Stimulated activated naive CD4-positive, alpha-beta T cell treated with Interleukin-2 at 50 U/mL for 16 hours (primary cell): ENCODE measurements around the gene NUDT21.
"Not testable (repeated sequence)": the region's sequence is repeated elsewhere in the genome, so short reads cannot be mapped to it uniquely, and the experiment has no call there.

Experiments
- DNase-seq: peaks from one replicate; lab custom pipeline; 2025; lab: John Stamatoyannopoulos, UW

NUDT21 gene

GRCh38 chr16:56419740-56420548, 31.2 kb downstream of the NUDT21 start:
- DNase-seq: no peak

GRCh38 chr16:56417138-56417537, 34.0 kb downstream of the NUDT21 start:
- DNase-seq: no peak

- no peak for DNase-seq
Measured at GRCh38 chr16:56415875-56416274, 35.3 kb downstream of the NUDT21 start.

- DNase-seq: no peak
Measured at GRCh38 chr16:56414366-56414765, 36.8 kb downstream of the NUDT21 start.

- DNase-seq: no peak
Measured at GRCh38 chr16:56413381-56413780, 37.8 kb downstream of the NUDT21 start.

- DNase-seq: no peak
Measured at GRCh38 chr16:56411624-56412023, 39.5 kb downstream of the NUDT21 start.

GRCh38 chr16:56411123-56411522, 40.0 kb downstream of the NUDT21 start:
- no peak for DNase-seq

GRCh38 chr16:56409195-56409594, 41.9 kb downstream of the NUDT21 start:
- no peak for DNase-seq

- DNase-seq: no peak
Measured at GRCh38 chr16:56408379-56409098, 42.6 kb downstream of the NUDT21 start.

GRCh38 chr16:56405977-56406672, 45.0 kb downstream of the NUDT21 start:
- DNase-seq: no peak

GRCh38 chr16:56401482-56401881, 49.6 kb downstream of the NUDT21 start:
- DNase-seq: no peak

- DNase-seq: no peak
Measured at GRCh38 chr16:56400458-56400857, 50.7 kb downstream of the NUDT21 start.

- no peak for DNase-seq
Measured at GRCh38 chr16:56399486-56399885, 51.6 kb downstream of the NUDT21 start.

- DNase-seq: no peak
Measured at GRCh38 chr16:56399047-56399446, 52.1 kb downstream of the NUDT21 start.

- DNase-seq: not testable (repeated sequence)
Measured at GRCh38 chr16:56396724-56397123, 54.4 kb downstream of the NUDT21 start.

GRCh38 chr16:56389554-56389953, 61.6 kb downstream of the NUDT21 start:
- no peak for DNase-seq

- no peak for DNase-seq
Measured at GRCh38 chr16:56388209-56388608, 62.9 kb downstream of the NUDT21 start.

- no peak for DNase-seq
Measured at GRCh38 chr16:56387396-56387795, 63.7 kb downstream of the NUDT21 start.

GRCh38 chr16:56384074-56384721, 66.9 kb downstream of the NUDT21 start:
- DNase-seq: no peak

- DNase-seq: no peak
Measured at GRCh38 chr16:56382901-56383355, 68.2 kb downstream of the NUDT21 start.

- DNase-seq: no peak
Measured at GRCh38 chr16:56382459-56382858, 68.7 kb downstream of the NUDT21 start.
